Measurements from ENCODE around the gene RAN.
"Not testable (repeated sequence)": the region's sequence is repeated elsewhere in the genome, so short reads cannot be mapped to it uniquely, and the experiment has no call there.

The RAN gene

GRCh38 chr12:130879212-130879686, 7.4 kb downstream of the RAN start:
- no peak for DNase-seq

- peak; percentile 13 for DNase-seq
Observed at GRCh38 chr12:130879781-130880389, 8.0 kb downstream of the RAN start.

GRCh38 chr12:130880411-130880885, 8.6 kb downstream of the RAN start:
- DNase-seq: no peak

GRCh38 chr12:130881046-130881445, 9.2 kb downstream of the RAN start:
- DNase-seq: no peak

- no peak for DNase-seq
Observed at GRCh38 chr12:130881548-130881947, 9.7 kb downstream of the RAN start.

- DNase-seq: not testable (repeated sequence)
Observed at GRCh38 chr12:130887190-130887589, 15.3 kb downstream of the RAN start.

- DNase-seq: no peak
Observed at GRCh38 chr12:130904064-130904463, 32.2 kb downstream of the RAN start.

- DNase-seq: not testable (repeated sequence)
Observed at GRCh38 chr12:130904936-130905455, 33.1 kb downstream of the RAN start.

- no peak for DNase-seq
Observed at GRCh38 chr12:130909111-130909510, 37.2 kb downstream of the RAN start.

- no peak for DNase-seq
Observed at GRCh38 chr12:130911193-130911592, 39.3 kb downstream of the RAN start.

- no peak for DNase-seq
Observed at GRCh38 chr12:130911933-130912332, 40.1 kb downstream of the RAN start.

- DNase-seq: peak; percentile 43
Observed at GRCh38 chr12:130916241-130916911, 44.5 kb downstream of the RAN start.

GRCh38 chr12:130917607-130918006, 45.7 kb downstream of the RAN start:
- no peak for DNase-seq

- DNase-seq: no peak
Observed at GRCh38 chr12:130919086-130919485, 47.2 kb downstream of the RAN start.

GRCh38 chr12:130920119-130920703, 48.3 kb downstream of the RAN start:
- DNase-seq: no peak

- no peak for DNase-seq
Observed at GRCh38 chr12:130920723-130921381, 49.0 kb downstream of the RAN start.

- DNase-seq: no peak
Observed at GRCh38 chr12:130922511-130922953, 50.7 kb downstream of the RAN start.

GRCh38 chr12:130924966-130925665, 53.2 kb downstream of the RAN start:
- DNase-seq: no peak

- DNase-seq: no peak
Observed at GRCh38 chr12:130925666-130926015, 53.8 kb downstream of the RAN start.

Measured in 8988T (cell line).